ENCODE results near the gene BACH2. TPM values are rescaled to one million over a fixed set of nuclear protein-coding genes. Genes with fewer than 3 reads are reported as not detected.

The BACH2 gene
- total and polyA plus RNA-seq, 2 of the 8 experiments (the other 6 are each of a cell fraction or from before 2014, with no cell fraction given): 1.9 to 5.9 TPM

DNA sequence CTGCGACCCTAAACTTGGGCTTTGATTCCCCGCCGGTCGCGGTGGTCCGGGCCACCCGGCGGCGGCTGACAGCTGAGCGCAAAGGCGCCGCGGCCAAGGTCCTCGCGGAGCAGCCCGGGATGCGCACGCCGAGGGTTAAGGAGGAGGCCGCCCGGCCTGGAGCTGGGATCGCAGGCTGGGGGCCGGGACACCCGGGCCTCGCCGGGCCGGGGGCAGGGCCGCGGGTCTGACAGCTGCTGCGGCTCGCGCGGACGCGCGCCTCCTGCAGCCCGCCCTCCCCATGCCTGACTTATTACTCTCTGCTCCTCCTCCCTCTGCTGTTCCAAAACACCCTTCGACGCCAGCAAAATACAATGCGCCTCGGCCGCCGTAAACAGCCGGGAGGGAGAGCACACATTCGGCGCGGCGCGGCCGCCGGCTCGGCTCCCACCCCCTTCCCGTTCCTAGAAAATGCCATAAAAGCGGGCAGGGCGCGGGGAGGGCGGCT, 746 bp downstream of the BACH2 start:
- H2AFZ ChIP-seq (ENCODE audit: low read length): no peak overlapping the region
- H3K9me3 ChIP-seq (ENCODE audit: insufficient read depth in 2 of 2, low read depth in 1 of 2, low read length in 1 of 2): no peaks in the 10 kb centered on the region
- H3K36me3 ChIP-seq (ENCODE audit: control insufficient read depth in 2 of 4, insufficient read depth in 4 of 4, low read length in 3 of 4): no peaks in the 10 kb centered on the region; a peak in 1 of 8 replicates
- H3K4me2 ChIP-seq (ENCODE audit: insufficient read depth in 1 of 2, low read depth in 2 of 2, low read length in 2 of 2): peak overlapping the region; percentile 99
- peaks cover 4 to 26% (median 22%) of the 10 kb centered on the region in 4 experiments; a peak in 6 of 7 replicates for H3K27me3 ChIP-seq (replicated peaks in 1 of 4; ENCODE audit: control insufficient read depth in 3 of 4, extremely low read depth in 1 of 4, insufficient read depth in 3 of 4, low read length in 3 of 4)
- H2AK5ac ChIP-seq (ENCODE audit: low read depth, low read length): no peak overlapping the region
- no peak overlapping the region for H2BK20ac ChIP-seq (ENCODE audit: low read length)
- peaks cover 5 to 7% of the 10 kb centered on the region in 2 experiments for H4K20me1 ChIP-seq (replicated peaks in 1 of 2; ENCODE audit: control insufficient read depth in 1 of 2, insufficient read depth in 2 of 2, low read length in 2 of 2)
- WGBS, 2 experiments (ENCODE audit: extremely low coverage in 1 of 2, insufficient coverage in 1 of 2, insufficient read length in 1 of 2, insufficient replicate concordance in 2 of 2, low coverage in 1 of 2, low lambda C conversion rate in 2 of 2, missing lambda C conversion rate in 1 of 2): 1% methylated on average over 37 of the region's 57 CpGs; no CpG with 5 or more reads in 1 of the 2 experiments
- no peak overlapping the region; a peak in 1 of 7 replicates for H3K9ac ChIP-seq (replicated peaks in 1 of 4; ENCODE audit: extremely low read depth in 1 of 4, low read depth in 3 of 4, low read length in 3 of 4)
- FAIRE-seq: no peak
- peaks cover 19% of the 10 kb centered on the region for H3K23me2 ChIP-seq (ENCODE audit: low read depth, low read length)
- ChIA-PET CTCF (ENCODE audit: partially characterized antibody) (interaction anchor here (0.7 to 16.3 kb wide), 9 partner anchors 11 to 180 kb away, joined by 3 to 234 read pairs (median 3); no protein-coding TSS in a partner anchor), POLR2A (ENCODE audit: partially characterized antibody) (interaction anchor here (0.6 to 1.4 kb wide), 3 partner anchors 182 to 479 kb away, joined by 3 read pairs; no protein-coding TSS in a partner anchor)
- no peak overlapping the region for H3K4ac ChIP-seq (replicated peaks; ENCODE audit: insufficient read length, low read depth, low read length)
- no peak overlapping the region for H2BK120ac ChIP-seq (replicated peaks; ENCODE audit: low read depth, low read length)
- H3K23ac ChIP-seq (ENCODE audit: insufficient read length): no peak overlapping the region
- H3K56ac ChIP-seq (replicated peaks; ENCODE audit: insufficient read length, low read depth, low read length): no peak overlapping the region
- no peak overlapping the region for H4K91ac ChIP-seq (replicated peaks; ENCODE audit: insufficient read length, low read length)
- no peak overlapping the region for H4K5ac ChIP-seq (ENCODE audit: insufficient read length, low read depth, low read length)
- 0 out of 2 replicates have a peak overlapping the region, but pooled peaks have one; percentile 15 for H3K18ac ChIP-seq (ENCODE audit: extremely low read depth, low read length)
- H2BK5ac ChIP-seq (ENCODE audit: low read depth, low read length): no peak overlapping the region
- H3K4me3 ChIP-seq (ENCODE audit: extremely low read depth in 1 of 4, insufficient read depth in 2 of 4, low read depth in 3 of 4, low read length in 4 of 4): peak overlapping the region; percentile 44 to 73 (median 62)
- no peak overlapping the region for H3K14ac ChIP-seq (ENCODE audit: insufficient read length)
- no peak overlapping the region for H2BK12ac ChIP-seq (ENCODE audit: low read depth, low read length)
- DNase-seq (ENCODE audit: low read depth in 1 of 2, low spot score in 2 of 2): peak in 1 of 2 experiments; percentile 77
- H2BK15ac ChIP-seq (ENCODE audit: low read length): no peak overlapping the region
- H4K8ac ChIP-seq (ENCODE audit: extremely low read depth, insufficient read depth, low read length): no peak overlapping the region
- H3K79me1 ChIP-seq (ENCODE audit: low read depth, low read length): no peaks in the 10 kb centered on the region
- no peaks in the 10 kb centered on the region for H3K79me2 ChIP-seq (ENCODE audit: control insufficient read depth in 1 of 2, insufficient read depth in 2 of 2, low read length in 2 of 2)
- H3K4me1 ChIP-seq (replicated peaks in 1 of 4; ENCODE audit: control insufficient read depth in 3 of 4, insufficient read depth in 4 of 4, low read length in 3 of 4): peaks cover 8 to 17% (median 12%) of the 10 kb centered on the region in 4 experiments
- no peak overlapping the region for H3K27ac ChIP-seq (ENCODE audit: low read depth, low read length)
- no peak for TF ChIP-seq TAF7 (optimal IDR thresholded peaks at IDR 0.05; ENCODE audit: borderline replicate concordance, low read depth, low read length)
- TF ChIP-seq GTF2F1 (IDR thresholded peaks at IDR 0.05; ENCODE audit: borderline replicate concordance, low read depth, low read length): no peak
- no peak for TF ChIP-seq SIRT6 (IDR thresholded peaks at IDR 0.05; ENCODE audit: low read length)
- no peak for TF ChIP-seq SUZ12 (IDR thresholded peaks at IDR 0.05; ENCODE audit: low read length)
- TF ChIP-seq SIN3A (conservative IDR thresholded peaks at IDR 0.05 in 1 of 2, IDR thresholded peaks at IDR 0.05 in 1 of 2; ENCODE audit: low read depth in 1 of 2, low read length in 2 of 2): peak; percentile 58 to 75; a peak in 2 of 4 replicates
